Subcutaneous adipose tissue (tissue), 4 donors: ENCODE measurements around the gene SYNJ2BP. TPM values are rescaled to one million over a fixed set of nuclear protein-coding genes. Genes with fewer than 3 reads are reported as not detected.

Experiments
- CTCF ChIP-seq: fragments of 450-650 bp; IDR thresholded peaks from one replicate; pipeline ENCODE4 v1.5.1; 2016; ENCODE audit warnings: low read depth, mild to moderate bottlenecking, control low read depth, antibody characterized with exemption, moderate library complexity
- total RNA-seq, 4 donors: library from RNA; depleted of rRNA; stranded (reverse); fragments of >200 nt; gene quantifications; one replicate each; pipeline ENCODE4 v1.1.0, GENCODE V29; 2016

The SYNJ2BP gene
- total RNA-seq, 4 donors from 2014 or later: 16.3 to 23.4 (median 20.5) TPM

- TF ChIP-seq CTCF: no peak
Measured at GRCh38 chr14:70425354-70425753, 8.5 kb upstream of the SYNJ2BP start.

- TF ChIP-seq CTCF: no peak
Measured at GRCh38 chr14:70422538-70422937, 5.6 kb upstream of the SYNJ2BP start.

GRCh38 chr14:70416338-70416724 is 559 bp downstream of the SYNJ2BP start:
- no peak for TF ChIP-seq CTCF

GRCh38 chr14:70415788-70416187 is 1.1 kb downstream of the SYNJ2BP start:
- TF ChIP-seq CTCF: no peak

GRCh38 chr14:70407621-70408020 is 9.3 kb downstream of the SYNJ2BP start:
- TF ChIP-seq CTCF: no peak

GRCh38 chr14:70401643-70402042 is 15.2 kb downstream of the SYNJ2BP start:
- no peak for TF ChIP-seq CTCF

- TF ChIP-seq CTCF: no peak
Measured at GRCh38 chr14:70398706-70399431, 18.0 kb downstream of the SYNJ2BP start.
